Hepatic stellate cell (primary cell): ENCODE measurements around the gene TEX54.
"Not testable (repeated sequence)": the region's sequence is repeated elsewhere in the genome, so short reads cannot be mapped to it uniquely, and the experiment has no call there.

Experiments
- DNase-seq: peaks from one replicate; pipeline ENCODE4 v3.0.0; 2011; ENCODE audit warnings: low spot score

The TEX54 gene

GRCh38 chr11:62855571-62856332 is 23.1 kb upstream of the TEX54 start:
- DNase-seq, result peak; percentile 95

- DNase-seq, result no peak
Measured at GRCh38 chr11:62854825-62855570, 22.4 kb upstream of the TEX54 start.

GRCh38 chr11:62854013-62854824 is 21.6 kb upstream of the TEX54 start:
- no peak for DNase-seq

DNA sequence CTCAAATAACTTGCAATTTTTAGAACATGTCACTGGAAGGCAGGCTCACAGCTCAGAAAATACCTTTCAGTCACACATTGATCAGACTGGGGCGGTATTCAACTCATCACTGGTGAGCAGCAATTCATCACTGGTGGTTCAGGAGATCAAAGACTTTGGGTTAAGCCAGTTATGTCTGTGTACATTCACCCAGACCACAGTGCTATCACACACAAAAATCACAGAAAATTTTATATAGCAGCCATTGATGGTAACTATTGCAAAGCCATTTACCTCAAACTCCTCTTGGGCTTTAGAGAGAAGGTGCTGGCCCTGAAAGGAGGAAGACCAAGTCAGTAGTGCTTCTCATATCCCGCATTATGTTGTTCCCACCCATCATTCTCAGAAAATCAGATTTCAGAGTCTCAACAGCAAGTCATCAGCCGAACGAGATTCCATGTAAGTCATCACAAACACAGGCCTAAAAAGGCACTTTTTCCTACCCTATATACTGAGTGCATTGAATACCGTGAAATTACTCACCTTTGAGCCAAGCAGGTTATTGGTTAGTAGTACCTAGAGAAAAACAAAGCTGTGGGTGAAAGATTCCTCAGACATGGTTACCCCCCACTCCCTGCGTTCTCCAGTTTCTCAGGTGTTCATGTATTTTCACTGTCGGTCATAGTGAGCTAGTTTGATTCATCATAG is 20.8 kb upstream of the TEX54 start:
- no peak for DNase-seq

DNA sequence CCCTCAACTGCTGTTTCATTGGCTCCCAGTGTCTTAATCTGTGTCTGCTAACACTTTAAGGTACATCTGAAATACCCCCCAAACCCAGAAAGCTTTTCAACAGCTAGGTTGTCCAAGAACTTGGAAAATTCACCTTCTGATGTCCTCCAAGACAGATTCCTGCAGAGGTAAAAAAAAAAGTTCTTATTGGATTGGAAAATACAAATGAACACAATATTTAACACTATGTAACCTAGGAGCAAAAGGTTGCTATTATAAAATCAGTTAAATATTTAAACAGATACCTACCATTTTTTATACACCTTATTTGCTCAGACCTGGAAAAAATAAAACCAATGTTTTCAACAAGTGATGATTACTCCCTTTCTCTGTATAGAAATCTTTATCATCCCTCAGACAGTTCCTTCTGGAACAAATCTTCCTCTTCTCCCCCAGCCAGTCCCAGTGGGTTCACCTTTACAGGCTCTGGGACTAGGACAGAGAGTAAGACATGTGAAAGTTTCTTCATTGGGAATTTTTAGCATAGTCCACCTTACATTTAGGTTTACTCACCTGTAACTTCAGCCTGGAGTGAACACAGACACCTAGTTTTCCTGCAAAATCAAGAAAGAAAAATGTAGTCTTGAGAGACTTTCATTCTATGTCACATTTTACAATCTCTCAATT is 20.0 kb upstream of the TEX54 start:
- no peak for DNase-seq

- no peak for DNase-seq
Measured at GRCh38 chr11:62851807-62852522, 19.3 kb upstream of the TEX54 start.

- DNase-seq, result no peak
Measured at GRCh38 chr11:62850911-62851806, 18.5 kb upstream of the TEX54 start.

GRCh38 chr11:62847767-62848314 is 15.2 kb upstream of the TEX54 start:
- DNase-seq, result no peak

DNA sequence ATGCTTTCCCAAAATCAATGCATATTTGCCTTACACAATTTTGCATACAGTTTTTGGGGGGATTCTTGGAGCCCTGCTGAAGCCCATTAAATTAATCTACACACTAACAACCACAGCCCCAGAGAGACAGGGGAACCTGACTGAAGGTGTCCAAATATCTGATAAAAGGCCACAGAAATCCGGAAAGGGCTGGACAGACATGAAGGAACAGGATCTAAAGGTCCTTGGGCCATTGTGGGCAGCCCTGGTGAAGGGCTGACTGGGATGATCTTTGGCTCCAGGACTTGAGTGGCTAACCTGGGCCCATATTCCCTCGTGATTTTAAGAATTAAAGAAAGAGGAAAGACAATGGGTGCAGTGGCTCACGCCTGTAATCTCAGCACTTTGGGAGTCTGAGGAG is 13.5 kb upstream of the TEX54 start:
- DNase-seq, result no peak

GRCh38 chr11:62844154-62844553 is 11.5 kb upstream of the TEX54 start:
- DNase-seq, result no peak

DNA sequence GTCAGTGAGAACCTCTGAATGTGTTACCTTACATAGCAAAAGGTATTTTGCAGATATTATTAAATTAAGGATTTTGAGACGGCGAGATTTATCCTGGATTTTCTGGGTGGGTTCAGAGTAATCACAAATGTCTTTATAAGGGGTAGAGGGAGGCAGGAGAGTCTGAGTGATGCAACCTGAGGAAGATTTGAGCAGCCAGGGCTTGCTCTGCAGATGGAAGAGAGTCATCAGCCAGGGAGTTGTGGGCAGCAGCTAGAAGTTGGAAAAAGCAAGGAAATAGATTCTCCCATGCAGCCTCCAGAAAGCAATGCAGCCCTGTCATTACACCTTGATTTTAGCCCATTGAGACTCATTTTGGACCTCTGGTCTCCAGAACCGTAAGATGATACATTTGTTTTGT is 10.8 kb upstream of the TEX54 start:
- no peak for DNase-seq

DNA sequence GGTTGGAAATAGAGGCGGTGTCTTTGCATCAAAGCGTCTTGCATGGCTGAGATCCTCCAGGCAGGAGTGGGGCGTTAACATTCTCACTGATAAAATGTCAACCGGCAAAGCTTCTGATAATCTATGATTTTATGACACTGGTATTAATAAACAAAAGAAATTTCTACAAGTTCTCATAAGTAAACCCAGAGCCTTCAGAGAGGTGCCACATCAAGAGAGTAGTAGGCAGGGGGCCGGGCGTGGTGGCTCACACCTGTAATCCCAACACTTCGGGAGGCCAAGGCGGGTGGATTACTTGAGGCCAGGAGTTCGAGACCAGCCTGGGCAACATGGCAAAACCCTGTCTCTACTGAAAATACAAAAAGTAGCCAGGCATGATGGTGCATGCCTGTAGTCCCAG is 10.2 kb upstream of the TEX54 start:
- DNase-seq, result not testable (repeated sequence)

GRCh38 chr11:62842171-62842741 is 9.6 kb upstream of the TEX54 start:
- no peak for DNase-seq

GRCh38 chr11:62841361-62842170 is 8.9 kb upstream of the TEX54 start:
- DNase-seq, result peak; percentile 92

- DNase-seq, result peak; percentile 50
Measured at GRCh38 chr11:62840721-62841360, 8.2 kb upstream of the TEX54 start.

DNA sequence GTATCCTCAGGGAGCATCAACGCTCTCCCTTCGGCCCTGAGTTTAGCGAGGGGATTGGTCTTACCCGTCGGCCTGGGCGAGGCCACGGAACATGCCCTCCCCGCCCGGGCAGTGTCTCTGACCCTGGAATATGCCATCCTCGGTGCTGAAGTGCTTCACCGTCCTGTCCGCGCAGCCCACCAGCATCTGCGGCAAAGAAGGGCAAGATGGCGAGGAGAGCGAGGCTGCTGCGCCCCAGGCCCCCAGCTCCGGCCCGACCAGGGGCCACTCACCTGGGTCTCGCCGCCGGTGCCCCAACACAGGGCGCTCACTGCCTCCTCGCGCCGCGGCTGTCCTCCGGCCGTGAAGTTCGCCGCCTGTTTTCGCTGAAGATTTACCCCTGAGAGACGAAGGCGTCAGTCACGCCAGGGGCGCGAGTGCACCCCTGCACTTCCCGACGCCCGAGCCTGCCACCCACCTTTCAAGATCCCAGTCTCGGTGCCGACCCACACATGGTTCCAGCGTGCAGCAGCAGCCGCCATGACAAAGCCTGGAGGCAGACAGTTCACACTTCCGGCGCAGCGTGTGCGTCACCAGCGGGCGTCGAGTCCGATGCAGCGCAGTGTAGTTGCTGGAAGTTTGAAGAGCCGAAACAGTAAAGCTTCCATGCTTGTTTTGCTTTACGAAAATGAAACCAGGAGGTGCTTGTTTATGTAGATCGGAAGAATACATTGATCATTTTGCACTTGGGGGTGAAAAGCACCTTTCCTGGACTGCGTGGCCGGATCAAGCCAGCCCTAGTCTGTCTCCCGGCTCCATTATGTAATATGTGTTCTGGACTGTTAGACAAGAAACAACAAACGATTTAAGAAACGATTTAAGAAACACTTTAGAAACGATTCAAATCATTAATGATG is 6.7 kb upstream of the TEX54 start, which contains the start of gene WDR74:
Gene WDR74 (minus strand): TSS at position 541 of the 896 bp plus-strand sequence. CDS start 20 bp downstream, at position 521.
- peak; percentile 85 for DNase-seq

DNA sequence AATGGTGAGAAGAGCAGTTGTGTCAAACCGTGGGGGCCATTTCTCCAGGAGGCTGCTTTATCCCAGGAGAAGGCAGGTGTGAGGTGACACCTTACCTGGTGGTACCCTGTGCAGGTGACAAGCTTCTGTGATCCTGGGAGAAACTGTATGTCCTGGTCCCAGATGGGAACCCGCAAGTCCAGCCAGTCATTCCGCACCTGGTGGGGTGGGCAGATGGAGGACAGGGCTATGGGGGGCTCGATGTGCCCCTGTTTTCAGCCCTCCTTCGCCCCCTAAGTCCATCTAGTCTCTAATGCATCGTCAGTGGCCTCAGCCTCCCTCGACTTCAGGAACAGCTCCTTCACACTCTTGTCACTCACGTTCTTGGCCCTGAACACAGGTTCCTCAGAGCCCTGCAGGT is 2.7 kb upstream of the TEX54 start:
- no peak for DNase-seq
